AG20443 (cell line): Measurements from ENCODE around the gene CLNS1A.
"Not testable (repeated sequence)": the region's sequence is repeated elsewhere in the genome, so short reads cannot be mapped to it uniquely, and the experiment has no call there.

ENCODE experiments used
- DNase-seq: peaks from one replicate; pipeline ENCODE4 v3.0.0; 2012; ENCODE audit warnings: low spot score, mixed read lengths

Gene CLNS1A

DNA sequence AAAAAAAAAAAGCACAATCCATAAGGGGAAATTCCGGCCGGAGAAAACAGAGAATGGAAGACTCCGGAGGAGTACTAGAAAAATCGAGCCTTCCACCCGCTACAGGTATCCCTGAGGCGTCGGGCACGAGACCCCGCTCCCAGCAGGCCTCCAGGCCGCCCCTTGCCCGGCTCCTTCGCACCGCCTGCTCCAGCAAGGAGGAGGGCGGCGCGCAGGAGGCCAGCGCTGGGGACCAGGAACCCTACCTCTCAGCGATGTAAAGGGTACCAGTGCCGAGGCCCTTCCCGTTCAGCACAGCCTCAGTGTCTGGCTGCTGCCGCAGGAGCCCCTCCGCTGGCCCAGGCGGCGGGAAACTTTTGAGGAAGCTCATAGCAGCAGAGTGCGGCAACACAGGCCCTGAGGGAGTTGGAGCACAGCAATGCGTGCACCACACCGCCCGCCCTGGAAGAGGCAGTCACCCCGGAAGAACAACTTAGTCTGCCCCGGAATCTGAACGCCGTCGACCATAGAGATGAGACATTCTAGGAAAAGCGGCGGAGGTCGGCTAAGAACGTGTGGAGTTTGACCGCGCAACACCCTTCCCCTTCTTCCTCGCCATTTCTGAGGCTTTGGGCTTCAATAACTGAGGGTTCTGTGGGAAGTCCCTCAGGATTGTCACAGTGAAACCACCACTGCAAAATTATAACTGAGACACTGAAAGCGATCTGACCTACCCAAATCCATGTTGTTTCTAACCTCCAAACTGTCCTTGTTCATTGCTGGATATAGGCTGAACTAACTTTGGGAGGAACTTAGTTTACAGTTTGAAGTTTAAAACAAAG is at the start of gene CLNS1A:
Gene CLNS1A (minus strand): TSS at position 450 of the 821 bp plus-strand sequence. CDS start 80 bp downstream, at position 370.
- peak; percentile 92 for DNase-seq

GRCh38 chr11:77687088-77687487 is 49.5 kb upstream of the CLNS1A start:
- DNase-seq, result no peak

DNA sequence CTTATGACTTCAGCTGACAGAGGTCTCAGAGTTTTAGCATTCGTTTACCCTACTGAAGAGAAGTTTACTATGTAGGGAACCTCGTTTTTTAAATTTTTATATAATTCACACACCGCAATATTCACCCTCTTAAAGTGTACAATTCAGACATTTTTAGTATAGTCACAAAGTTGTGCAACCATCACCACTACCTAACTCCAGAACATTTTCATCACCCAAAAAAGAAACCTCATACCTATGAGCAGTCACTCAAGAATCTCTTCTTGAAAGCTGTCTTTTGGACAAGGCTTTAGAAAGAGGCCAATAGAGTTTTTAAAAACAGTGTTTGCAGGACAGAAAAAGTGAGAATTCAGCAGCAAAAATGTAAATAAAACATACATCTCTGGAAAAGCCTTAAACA is 39.5 kb upstream of the CLNS1A start:
- no peak for DNase-seq

DNA sequence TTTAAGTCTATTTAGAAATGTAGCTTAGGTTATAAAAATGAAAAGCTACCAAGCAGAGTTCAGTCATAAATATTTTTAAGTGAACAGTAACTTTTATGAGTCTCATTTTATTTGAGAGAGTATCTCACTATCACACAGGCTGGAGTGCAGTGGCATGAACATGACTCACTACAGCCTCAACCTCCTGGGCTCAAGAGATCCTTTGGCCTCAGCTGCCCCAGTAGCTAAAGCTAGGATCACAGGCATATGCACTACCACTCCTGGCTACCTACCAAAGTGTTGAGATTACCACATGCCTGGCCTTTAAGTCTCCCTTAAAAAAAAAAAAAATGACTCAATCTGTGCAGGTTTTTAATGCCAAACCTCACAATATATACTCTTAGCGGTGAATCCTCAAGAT is 34.7 kb upstream of the CLNS1A start:
- DNase-seq, result peak; percentile 58

DNA sequence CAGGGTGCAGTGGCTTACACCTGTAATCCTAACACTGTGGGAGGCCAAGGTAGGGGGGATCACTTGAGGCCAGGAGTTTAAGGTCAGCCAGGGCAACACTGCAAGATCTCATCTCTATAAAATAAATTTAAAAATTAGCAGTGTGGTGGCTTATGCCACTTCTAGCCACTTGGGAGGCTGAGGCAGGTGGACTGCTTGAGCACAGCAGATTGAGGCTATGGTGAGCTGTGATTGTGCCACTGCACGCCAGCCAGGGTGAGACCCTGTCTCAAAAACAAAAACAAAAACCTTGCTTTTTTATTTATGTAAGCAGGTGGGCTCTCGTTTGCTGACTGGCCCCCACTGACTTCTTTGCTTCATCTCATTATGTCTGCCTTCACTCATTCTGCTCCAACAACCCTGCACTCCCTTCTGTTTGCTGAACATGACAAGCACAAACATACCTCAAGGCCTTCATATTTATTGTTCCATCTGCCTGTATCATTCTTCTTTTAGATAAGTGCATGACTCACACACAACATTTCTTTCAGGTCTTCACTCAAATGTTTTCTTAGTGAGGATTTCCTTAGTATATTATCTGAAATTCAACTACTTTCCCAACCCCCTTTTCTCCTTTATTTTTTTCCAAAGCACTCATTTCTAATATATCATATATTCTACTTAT is 32.4 kb upstream of the CLNS1A start:
- no peak for DNase-seq

GRCh38 chr11:77668760-77669159 is 31.2 kb upstream of the CLNS1A start:
- DNase-seq, result no peak

DNA sequence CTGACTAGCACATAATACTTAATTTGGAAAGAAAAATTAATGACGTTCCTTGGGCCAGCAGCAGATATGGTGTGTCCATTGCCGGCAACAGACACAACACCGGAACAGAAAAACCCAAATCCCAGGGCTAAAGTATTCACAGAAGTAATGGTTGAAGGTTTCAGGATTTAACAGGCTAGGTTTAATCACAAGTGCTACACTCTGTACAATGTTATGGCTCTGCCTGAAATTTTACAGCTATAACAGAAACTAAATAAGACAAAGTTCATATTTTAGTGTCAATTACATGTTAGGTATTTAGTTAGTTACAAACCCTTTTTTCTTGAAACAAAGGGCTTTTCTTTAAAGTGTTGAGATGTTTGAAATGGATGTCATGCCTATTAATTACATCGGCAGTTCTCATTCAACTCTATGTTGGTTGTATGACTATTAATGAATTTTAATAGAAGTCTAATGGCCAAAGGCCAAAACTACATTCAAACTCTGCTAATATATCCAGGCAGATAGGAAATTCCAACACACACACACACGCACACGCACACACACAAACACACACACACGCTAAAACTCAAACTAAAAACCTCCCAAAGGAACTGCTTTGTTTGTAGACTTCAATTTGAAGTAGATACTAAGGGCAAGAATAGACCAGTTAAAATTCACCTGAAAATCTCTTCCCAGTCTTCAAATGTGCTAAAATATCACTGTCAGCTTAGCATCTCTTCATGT is 27.8 kb upstream of the CLNS1A start:
- DNase-seq, result no peak

DNA sequence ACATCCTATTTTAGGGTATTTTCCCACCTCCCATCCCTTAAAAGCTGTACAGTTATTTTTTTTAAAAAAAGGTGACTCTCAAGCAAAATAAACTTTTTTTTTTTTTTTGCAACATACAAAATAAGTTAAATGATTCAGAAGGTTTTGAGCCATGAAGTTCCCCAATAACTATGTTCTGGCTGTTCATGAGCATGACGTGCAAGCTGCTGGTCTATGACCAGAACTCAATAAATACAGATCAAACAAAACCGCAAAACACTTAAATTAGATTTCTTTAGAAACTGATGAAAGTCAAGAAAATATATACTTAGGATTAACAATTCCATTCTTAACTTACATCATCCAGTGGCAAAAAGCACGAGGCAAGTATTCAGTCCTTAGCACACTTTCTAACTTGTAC is 24.1 kb upstream of the CLNS1A start:
- DNase-seq, result no peak

GRCh38 chr11:77660947-77661346 is 23.4 kb upstream of the CLNS1A start:
- DNase-seq, result no peak

- DNase-seq, result peak; percentile 53
Measured at GRCh38 chr11:77658213-77659013, 20.8 kb upstream of the CLNS1A start.

GRCh38 chr11:77656362-77656761 is 18.8 kb upstream of the CLNS1A start:
- DNase-seq, result no peak

GRCh38 chr11:77654770-77655434 is 17.3 kb upstream of the CLNS1A start:
- no peak for DNase-seq

GRCh38 chr11:77650123-77650522 is 12.5 kb upstream of the CLNS1A start:
- no peak for DNase-seq

DNA sequence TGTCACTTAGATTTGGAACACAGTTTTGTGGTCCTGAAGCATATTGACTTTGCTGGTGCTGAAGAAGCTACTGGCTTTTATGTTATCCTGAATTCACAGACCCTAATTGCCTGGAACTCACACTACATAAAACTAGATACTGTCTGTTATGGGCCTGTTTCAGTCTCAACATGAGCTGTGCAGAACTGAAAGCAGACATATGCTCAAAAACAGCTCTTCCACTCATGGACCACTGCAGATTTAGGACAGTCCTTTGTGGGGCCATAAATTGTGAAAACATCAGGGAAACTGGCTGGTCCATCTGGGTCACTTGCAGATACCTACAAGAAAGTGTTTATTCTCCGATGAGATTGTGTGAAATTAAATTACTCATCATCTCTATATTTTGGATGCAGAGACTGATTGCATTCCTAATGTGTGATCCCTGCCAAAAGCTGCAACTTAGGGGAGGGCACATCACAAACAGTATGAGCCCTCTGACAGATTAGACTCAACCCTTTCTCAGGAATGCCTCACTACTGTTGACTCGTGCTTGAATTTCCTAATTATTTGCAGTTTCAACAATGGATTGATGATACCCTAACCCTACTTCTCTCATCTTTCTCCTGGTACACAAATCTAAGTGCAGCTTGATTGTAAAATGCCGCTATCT is 10.2 kb upstream of the CLNS1A start:
- peak; percentile 43 for DNase-seq

GRCh38 chr11:77644887-77645286 is 7.3 kb upstream of the CLNS1A start:
- DNase-seq, result no peak

GRCh38 chr11:77642228-77642627 is 4.6 kb upstream of the CLNS1A start:
- DNase-seq, result no peak

- no peak for DNase-seq
Measured at GRCh38 chr11:77636731-77637344, 756 bp downstream of the CLNS1A start.

- DNase-seq, result not testable (repeated sequence)
Measured at GRCh38 chr11:77633926-77634325, 3.7 kb downstream of the CLNS1A start.

DNA sequence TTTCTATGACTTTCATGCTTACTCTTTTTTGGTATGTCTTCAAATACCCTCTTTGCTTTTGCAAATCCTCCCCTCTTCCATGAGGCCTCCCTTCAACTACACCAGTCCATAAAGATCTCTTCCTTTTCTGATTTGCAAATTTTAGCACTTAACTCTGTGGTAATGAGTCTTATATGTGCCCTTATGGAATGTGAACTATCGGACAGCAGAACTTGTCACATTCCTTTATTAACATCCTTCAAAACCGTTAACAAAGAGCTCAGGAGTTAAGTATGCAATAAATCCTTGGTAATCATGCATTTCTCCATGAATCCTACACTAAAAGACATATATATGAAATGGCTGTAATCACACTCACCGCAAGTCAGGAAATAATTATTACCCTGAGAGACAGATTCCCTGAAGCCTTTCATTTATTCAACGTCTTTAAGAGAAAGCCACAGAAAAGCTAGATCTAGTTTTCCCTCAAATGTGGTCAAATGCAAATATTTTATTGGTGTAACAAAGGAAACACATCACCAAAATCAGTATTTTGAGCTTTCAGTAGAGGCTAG is 7.4 kb downstream of the CLNS1A start:
- DNase-seq, result no peak

- DNase-seq, result peak; percentile 17
Measured at GRCh38 chr11:77619576-77620198, 17.9 kb downstream of the CLNS1A start.
